RWPE1 (cell line): Measurements from ENCODE around the gene RHBDD1.

Experiments used
- CTCF ChIA-PET: fragments of 350-600 bp; sonication (Branson Sonifier 250); formaldehyde crosslinking; extraction: SDS; loops from one replicate; lab custom pipeline; 2021; lab: Yijun Ruan, JAX
- POLR2A ChIA-PET: fragments of 400-600 bp; formaldehyde crosslinking; extraction: SDS; loops from one replicate; lab custom pipeline; 2020; ENCODE audit warnings: antibody characterized with exemption; ENCODE audit not compliant: low non-redundant PET; lab: Yijun Ruan, JAX
- DNase-seq: peaks from one replicate; pipeline ENCODE4 v3.0.0; 2012; ENCODE audit warnings: low spot score
- H3K27ac ChIP-seq: fragments of 450-650 bp; 2 replicates; pipeline ENCODE4 v1.5.1; 2017
- CTCF ChIP-seq: fragments of 450-650 bp; conservative IDR thresholded peaks from 2 replicates; pipeline ENCODE4 v1.5.1; 2017; ENCODE audit warnings: low read depth, mild to moderate bottlenecking

Gene RHBDD1

GRCh38 chr2:226959418-226959817 is 123.6 kb downstream of the RHBDD1 start:
- no peak overlapping the region for H3K27ac ChIP-seq
- DNase-seq: no peak
- POLR2A ChIA-PET: no interaction called here
- CTCF ChIA-PET: no interaction called here
- no peak for TF ChIP-seq CTCF

GRCh38 chr2:226962176-226962773 is 126.4 kb downstream of the RHBDD1 start:
- CTCF ChIA-PET: no interaction called here
- POLR2A ChIA-PET: no interaction called here
- no peak overlapping the region for H3K27ac ChIP-seq
- no peak for TF ChIP-seq CTCF
- no peak for DNase-seq

GRCh38 chr2:226963528-226963927 is 127.7 kb downstream of the RHBDD1 start:
- TF ChIP-seq CTCF: no peak
- DNase-seq: peak; percentile 41
- ChIA-PET CTCF (no interaction called here), POLR2A (no interaction called here)
- no peak overlapping the region for H3K27ac ChIP-seq

- ChIA-PET POLR2A (no interaction called here), CTCF (no interaction called here)
- DNase-seq: no peak
- no peak overlapping the region for H3K27ac ChIP-seq
- no peak for TF ChIP-seq CTCF
Observed at GRCh38 chr2:226965376-226965775, 129.5 kb downstream of the RHBDD1 start.

GRCh38 chr2:226969417-226970080 is 133.7 kb downstream of the RHBDD1 start:
- DNase-seq: no peak
- no peak overlapping the region for H3K27ac ChIP-seq
- ChIA-PET CTCF (interaction anchor here (0.6 kb wide), 1 partner anchor 894 kb away, joined by 4 read pairs; no protein-coding TSS in a partner anchor), POLR2A (no interaction called here)
- no peak for TF ChIP-seq CTCF

- ChIA-PET POLR2A (no interaction called here), CTCF (interaction anchor here (0.6 kb wide), 1 partner anchor 63 kb away, joined by 3 read pairs; no protein-coding TSS in a partner anchor)
- no peak for DNase-seq
- no peak overlapping the region for H3K27ac ChIP-seq
- no peak for TF ChIP-seq CTCF
Observed at GRCh38 chr2:226970362-226970761, 134.5 kb downstream of the RHBDD1 start.
